ENCODE results near the gene LRRC26. TPM values are rescaled to one million over a fixed set of nuclear protein-coding genes. Genes with fewer than 3 reads are reported as not detected.

The LRRC26 gene
- total and polyA plus RNA-seq, 8 donors = 1.00 to 440 (median 5.7) TPM; not detected in 2

DNA sequence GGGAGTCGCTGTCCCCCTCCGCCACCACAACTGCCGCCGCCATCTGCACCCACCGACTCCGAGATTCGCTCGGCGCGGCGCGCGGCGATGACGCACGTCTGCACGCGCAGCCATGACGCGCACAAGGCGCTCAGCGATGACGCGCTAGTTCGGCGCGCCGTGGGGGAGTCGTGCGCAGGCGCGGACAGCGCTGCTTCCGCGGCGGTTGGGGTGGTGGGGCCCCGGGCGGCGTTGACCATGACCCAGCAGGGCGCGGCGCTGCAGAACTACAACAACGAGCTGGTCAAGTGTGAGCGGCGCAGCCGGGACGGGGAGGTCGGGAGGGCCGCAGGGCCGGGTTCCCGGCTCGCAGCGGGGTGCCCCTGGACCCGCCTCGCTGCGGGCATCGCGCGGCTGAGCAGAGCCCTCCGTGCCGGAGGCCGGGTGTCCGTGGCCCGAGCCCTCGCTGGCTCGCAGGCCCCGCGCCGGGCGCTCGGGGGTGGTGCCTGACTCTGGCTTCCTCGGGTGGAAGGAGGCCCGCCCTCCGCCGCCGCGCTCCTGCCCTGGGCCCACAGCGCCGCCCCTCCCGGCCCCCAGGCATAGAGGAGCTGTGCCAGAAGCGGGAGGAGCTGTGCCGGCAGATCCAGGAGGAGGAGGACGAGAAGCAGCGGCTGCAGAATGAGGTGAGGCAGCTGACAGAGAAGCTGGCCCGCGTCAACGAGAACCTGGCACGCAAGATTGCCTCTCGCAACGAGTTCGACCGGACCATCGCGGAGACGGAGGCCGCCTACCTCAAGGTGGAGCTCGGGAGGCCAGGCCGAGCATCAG lies 18.8 kb upstream of the LRRC26 start, which contains the start of the genes ANAPC2 and SSNA1:
Gene ANAPC2 (minus strand): TSS at position 71 of the 807 bp plus-strand sequence. CDS start 28 bp downstream, at position 43.
Gene SSNA1 (plus strand): TSS at position 187 of the 807 bp plus-strand sequence. CDS start 51 bp downstream, at position 238.
- H3K27me3 ChIP-seq = no peaks in the 10 kb centered on the region
- H3K4me1 ChIP-seq = peaks cover 35 to 83% (median 77%) of the 10 kb centered on the region in 4 donors
- intact Hi-C loops (cut with DNase I; ENCODE audit: low total_unique reads) = loop anchor here (10.0 kb wide), 2 partner anchors 46 to 74 kb away; partner anchors contain the start of genes DPP7 and SLC34A3
- peak within 1 kb of the TSS; percentile 96 to 97 (median 96) for H3K27ac ChIP-seq
- no peaks in the 10 kb centered on the region for H3K9me3 ChIP-seq
- WGBS, 5 donors = 0 to 1% (median 0%) methylated on average over 39 to 98 of the region's 98 CpGs
- peak; percentile 95 to 98 for DNase-seq
- peaks cover 36 to 67% (median 63%) of the 10 kb centered on the region in 4 donors for H3K36me3 ChIP-seq
- H3K4me3 ChIP-seq = peak within 1 kb of the TSS; percentile 95 to 99 (median 97)
- TF ChIP-seq POLR2AphosphoS5 (IDR thresholded peaks at IDR 0.05) = peak; percentile 97 to 99 (median 99)
- no peak for TF ChIP-seq EP300 (IDR thresholded peaks at IDR 0.05)
- peak in 2 of 4 donors; percentile 56 for TF ChIP-seq POLR2A (IDR thresholded peaks at IDR 0.05)
- TF ChIP-seq, protein P1, sequence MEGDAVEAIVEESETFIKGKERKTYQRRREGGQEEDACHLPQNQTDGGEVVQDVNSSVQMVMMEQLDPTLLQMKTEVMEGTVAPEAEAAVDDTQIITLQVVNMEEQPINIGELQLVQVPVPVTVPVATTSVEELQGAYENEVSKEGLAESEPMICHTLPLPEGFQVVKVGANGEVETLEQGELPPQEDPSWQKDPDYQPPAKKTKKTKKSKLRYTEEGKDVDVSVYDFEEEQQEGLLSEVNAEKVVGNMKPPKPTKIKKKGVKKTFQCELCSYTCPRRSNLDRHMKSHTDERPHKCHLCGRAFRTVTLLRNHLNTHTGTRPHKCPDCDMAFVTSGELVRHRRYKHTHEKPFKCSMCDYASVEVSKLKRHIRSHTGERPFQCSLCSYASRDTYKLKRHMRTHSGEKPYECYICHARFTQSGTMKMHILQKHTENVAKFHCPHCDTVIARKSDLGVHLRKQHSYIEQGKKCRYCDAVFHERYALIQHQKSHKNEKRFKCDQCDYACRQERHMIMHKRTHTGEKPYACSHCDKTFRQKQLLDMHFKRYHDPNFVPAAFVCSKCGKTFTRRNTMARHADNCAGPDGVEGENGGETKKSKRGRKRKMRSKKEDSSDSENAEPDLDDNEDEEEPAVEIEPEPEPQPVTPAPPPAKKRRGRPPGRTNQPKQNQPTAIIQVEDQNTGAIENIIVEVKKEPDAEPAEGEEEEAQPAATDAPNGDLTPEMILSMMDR (IDR thresholded peaks at IDR 0.05) = peak in 3 of 7 experiments; percentile 6 to 48 (median 31)

DNA sequence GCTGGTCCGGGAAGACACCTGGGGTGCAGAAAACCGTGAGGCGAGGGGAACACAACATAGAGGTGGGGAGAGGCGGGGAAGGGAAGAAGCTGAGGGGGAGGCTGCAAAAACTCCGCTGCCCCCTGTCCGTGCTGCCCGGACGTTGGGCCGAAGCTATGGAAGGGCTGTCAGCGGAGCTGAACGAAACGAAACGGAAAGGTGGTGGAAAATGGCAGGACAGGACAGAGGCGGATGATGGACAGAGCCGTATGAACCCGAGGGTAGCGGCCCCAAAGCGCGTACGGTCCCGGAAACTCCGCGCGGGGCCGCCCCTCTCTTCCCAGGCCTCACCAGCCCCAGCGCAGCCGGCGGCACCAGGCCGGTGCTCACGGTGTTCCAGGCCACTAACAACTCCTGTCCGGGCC lies 18.2 kb upstream of the LRRC26 start:
- H3K36me3 ChIP-seq = peaks cover 42 to 73% (median 69%) of the 10 kb centered on the region in 4 donors
- TF ChIP-seq EP300 (IDR thresholded peaks at IDR 0.05) (no peak), POLR2AphosphoS5 (IDR thresholded peaks at IDR 0.05) (no peak), POLR2A (IDR thresholded peaks at IDR 0.05) (no peak)
- TF ChIP-seq, protein P1 (IDR thresholded peaks at IDR 0.05) = no peak
- intact Hi-C loops (cut with DNase I; ENCODE audit: low total_unique reads) = loop anchor here (10.0 kb wide), 2 partner anchors 47 to 73 kb away; partner anchors contain the start of genes DPP7 and SLC34A3
- peak overlapping the region; percentile 95 to 99 (median 97) for H3K4me3 ChIP-seq
- WGBS, 5 donors = 0 to 1% (median 1%) methylated on average over 30 to 31 of the region's 31 CpGs
- H3K9me3 ChIP-seq = no peaks in the 10 kb centered on the region
- DNase-seq = no peak
- H3K27me3 ChIP-seq = no peaks in the 10 kb centered on the region
- H3K27ac ChIP-seq = peak overlapping the region; percentile 96 to 97 (median 96)
- peaks cover 35 to 77% (median 71%) of the 10 kb centered on the region in 4 donors for H3K4me1 ChIP-seq

DNA sequence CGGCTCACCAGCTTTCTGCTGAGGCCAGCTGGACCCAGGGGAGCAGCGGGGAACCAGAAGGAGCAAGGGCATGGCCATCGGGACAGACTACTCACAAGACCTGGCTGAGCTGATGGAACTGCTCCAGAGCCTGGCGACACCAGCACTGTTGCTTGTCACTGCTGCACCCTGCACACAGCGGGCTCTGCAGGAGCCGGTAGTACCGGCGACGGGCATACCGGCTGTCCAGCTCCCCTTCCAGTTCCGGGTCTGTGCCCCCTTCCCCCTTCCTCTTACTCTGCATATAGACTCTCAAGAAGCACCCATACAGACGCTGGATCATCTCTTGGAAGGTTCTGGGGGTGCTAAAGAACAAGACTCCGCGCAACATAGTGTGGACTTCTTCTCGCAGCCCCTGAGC lies 17.5 kb upstream of the LRRC26 start:
- intact Hi-C loops (cut with DNase I; ENCODE audit: low total_unique reads) = loop anchor here (10.0 kb wide), 2 partner anchors 47 to 73 kb away; partner anchors contain the start of genes DPP7 and SLC34A3
- H3K27me3 ChIP-seq = no peaks in the 10 kb centered on the region
- H3K4me3 ChIP-seq = peak overlapping the region; percentile 95 to 99 (median 97)
- no peaks in the 10 kb centered on the region for H3K9me3 ChIP-seq
- peaks cover 35 to 72% (median 67%) of the 10 kb centered on the region in 4 donors for H3K4me1 ChIP-seq
- no peak for DNase-seq
- H3K36me3 ChIP-seq = peaks cover 49 to 80% (median 73%) of the 10 kb centered on the region in 4 donors
- no peak overlapping the region for H3K27ac ChIP-seq
- TF ChIP-seq POLR2A (IDR thresholded peaks at IDR 0.05) (no peak), EP300 (IDR thresholded peaks at IDR 0.05) (no peak), POLR2AphosphoS5 (IDR thresholded peaks at IDR 0.05) (no peak)
- TF ChIP-seq, protein P1 (IDR thresholded peaks at IDR 0.05) = no peak
- 80 to 86% (median 82%) methylated on average over 15 of the region's 15 CpGs for WGBS, 5 donors

DNA sequence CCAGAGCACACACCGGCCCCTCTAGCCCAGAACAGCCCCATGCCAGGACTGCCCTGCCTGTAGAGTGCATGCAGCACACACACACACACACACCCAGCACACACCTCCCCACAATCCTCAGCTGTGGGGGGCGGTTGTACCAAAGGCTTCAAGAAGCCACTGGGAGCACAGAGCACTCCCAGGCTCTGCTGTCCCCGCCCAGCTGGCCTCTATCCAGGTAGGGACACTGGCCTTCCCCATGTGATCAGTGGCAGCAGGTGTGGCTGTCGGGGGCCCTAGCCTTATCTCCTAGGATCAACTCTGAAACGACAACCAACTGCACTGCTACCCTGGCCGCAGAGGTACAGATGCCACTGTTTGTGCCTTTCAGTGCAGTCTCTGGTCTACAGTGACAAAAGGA lies 16.5 kb upstream of the LRRC26 start:
- Histone ChIP-seq H3K27me3 (no peaks in the 10 kb centered on the region), H3K36me3 (peaks cover 59 to 80% (median 73%) of the 10 kb centered on the region in 4 donors), H3K27ac (no peak overlapping the region), H3K9me3 (no peaks in the 10 kb centered on the region), H3K4me3 (peak overlapping the region in 2 of 4 donors; percentile 96 to 99), H3K4me1 (peaks cover 35 to 62% (median 57%) of the 10 kb centered on the region in 4 donors)
- 50 to 75% (median 65%) methylated on average over 2 to 6 of the region's 6 CpGs for WGBS, 5 donors
- intact Hi-C loops (cut with DNase I; ENCODE audit: low total_unique reads) = loop anchor here (10.0 kb wide), 2 partner anchors 48 to 72 kb away; partner anchors contain the start of genes DPP7 and SLC34A3
- no peak for DNase-seq
- TF ChIP-seq POLR2A (IDR thresholded peaks at IDR 0.05) (no peak), POLR2AphosphoS5 (IDR thresholded peaks at IDR 0.05) (no peak), EP300 (IDR thresholded peaks at IDR 0.05) (no peak)
- TF ChIP-seq, protein P1 (IDR thresholded peaks at IDR 0.05) = no peak

All from stomach (tissue), 9 donors.